ENCODE results near the gene RAB21. TPM values are rescaled to one million over a fixed set of nuclear protein-coding genes. Genes with fewer than 3 reads are reported as not detected.
A peak's percentile ranks its signal among the peaks of the same experiment; 100 is the strongest.
"Not testable (repeated sequence)": the region's sequence is repeated elsewhere in the genome, so short reads cannot be mapped to it uniquely, and the experiment has no call there.

Gene RAB21
- total RNA-seq, 1 experiment from 2014 or later, result 37.0 TPM

DNA sequence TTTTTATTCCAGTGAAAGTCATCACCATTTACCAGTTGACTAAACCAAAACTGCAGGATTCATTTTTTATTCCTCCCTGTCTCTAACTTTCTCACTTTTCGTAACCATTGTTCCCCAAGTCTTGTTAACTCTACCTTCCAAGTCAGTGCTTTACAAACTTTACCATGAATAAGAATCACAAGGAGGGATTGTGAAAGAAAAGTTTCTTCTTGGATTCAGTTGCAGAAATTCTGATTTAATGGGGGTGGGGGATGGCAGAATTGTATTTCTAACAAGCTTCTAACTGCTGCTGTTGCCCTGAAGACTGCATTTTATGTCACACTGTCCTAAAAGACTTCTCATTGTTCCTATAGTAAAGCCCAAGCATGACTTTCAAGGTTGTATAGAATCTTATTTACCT is 5.0 kb upstream of the RAB21 start:
- no peak for DNase-seq (ENCODE audit: low read depth)

DNA sequence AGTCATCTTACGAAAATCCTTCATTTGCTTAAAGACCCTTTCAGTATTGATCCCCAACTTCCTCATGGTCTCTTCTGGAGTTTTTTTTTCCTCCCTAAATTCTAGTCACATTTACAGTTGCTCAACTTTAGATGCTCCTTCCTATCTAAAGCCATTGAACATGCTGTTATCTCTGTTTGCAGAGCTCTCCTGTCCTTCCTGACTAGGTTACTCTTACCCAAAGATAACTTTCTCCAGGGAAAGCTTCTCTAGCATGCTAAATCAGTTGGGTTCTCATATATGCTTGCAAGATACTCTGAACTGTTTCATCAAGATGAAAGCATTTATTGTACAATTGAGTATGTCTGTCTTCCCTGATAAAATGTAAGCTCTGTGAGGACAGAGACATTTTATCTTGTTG is 1.8 kb upstream of the RAB21 start:
- no peak for DNase-seq (ENCODE audit: low read depth)

DNA sequence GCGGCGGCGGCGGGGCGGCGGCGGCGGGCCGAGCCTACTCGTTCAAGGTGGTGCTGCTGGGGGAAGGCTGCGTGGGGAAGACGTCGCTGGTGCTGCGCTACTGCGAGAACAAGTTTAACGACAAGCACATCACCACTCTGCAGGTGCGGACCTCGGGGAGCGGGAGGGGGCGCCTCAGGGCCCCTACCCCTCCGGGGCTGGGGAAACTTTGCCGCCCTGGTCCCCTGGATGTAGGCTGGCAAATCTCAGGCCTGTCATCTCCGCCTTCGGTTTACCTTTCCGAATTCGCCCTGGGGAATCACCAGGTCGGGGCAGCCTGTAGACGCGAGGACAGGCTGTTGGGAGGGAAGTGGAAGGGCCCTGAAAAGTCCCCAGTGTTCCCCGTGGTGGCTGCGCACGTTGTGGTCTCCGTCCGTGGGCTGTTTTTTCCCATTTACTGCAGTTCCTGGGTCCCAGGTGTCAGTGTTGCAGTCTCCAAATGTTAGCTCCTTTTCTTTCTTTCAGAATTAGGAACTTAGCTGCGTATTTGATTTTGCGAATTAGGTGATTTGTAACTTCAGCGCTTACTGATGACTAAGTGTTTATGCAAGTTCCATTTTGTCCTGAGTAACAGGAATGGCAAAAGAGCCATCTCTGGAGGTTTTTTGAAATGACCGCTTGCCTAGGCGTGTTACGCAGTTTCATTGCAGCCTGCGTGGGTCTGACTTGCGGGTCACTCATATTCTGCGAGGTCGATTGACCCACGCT is 656 bp downstream of the RAB21 start:
- DNase-seq (ENCODE audit: low read depth), result peak; percentile 59

DNA sequence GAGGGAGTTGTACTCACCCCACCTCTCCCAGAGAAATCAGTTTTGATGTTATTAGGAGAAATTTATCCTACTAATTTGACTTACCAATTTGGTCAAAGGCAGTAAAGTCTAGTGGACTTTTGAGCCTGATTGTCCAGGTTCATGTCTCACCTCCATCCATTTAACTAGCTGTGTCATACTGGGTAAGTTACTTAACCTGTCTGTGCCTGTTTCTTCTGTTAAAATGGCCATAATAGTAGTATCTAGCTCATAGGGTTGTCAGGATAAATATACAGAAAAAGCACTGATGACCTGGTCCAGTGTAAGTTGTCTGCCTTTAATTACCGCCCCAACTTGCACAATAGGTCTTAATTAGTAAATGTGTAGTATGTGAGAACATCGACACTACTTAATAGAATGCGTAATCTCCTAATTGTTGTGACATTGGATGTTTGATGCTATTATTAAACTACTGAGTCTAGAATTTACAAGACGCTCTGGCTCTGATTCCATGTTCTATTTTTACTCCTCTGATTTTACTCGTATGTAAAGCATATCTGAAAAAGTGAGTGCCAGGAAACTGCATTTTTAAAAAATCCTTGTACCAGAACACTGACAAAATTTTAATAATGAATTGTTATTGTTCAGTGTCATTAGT is 1.5 kb downstream of the RAB21 start:
- DNase-seq (ENCODE audit: low read depth), result no peak

DNA sequence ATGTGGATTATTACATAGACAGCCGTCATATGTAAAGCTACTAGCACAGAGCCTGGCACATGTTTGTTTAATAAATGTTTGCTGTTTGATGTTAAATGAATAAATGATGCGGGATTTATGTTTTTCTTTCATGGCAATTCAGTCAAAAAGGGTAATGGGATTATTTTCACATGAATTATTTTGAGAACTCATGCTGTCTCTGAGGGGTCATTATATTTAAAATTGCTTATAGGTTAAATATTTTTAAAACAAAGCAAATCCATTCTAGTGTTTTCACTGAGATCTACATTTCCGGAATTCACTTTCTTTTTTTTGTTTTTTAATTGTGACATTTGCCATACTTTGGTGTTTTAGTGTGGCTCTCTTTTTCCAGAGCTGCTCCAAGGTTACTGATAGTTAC is 5.3 kb downstream of the RAB21 start:
- no peak for DNase-seq (ENCODE audit: low read depth)

DNA sequence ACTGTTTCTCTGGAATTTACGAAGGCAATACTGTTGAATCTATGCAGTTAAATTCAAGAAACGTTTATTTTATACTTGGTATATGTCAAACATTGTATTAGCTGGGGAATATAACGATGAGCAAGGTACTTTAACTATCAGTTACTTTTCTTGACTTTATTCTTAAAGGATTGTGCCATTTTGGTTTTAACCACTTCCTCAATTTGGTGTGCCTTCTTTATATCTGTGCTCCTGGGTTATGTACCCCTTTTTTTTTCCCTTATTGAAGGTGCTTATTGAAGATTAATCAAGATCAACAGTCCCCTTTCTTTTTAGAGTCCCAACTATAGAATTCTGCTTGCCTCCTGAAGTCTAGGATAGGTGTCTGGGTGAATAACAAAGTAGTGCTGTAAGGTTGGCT is 5.8 kb downstream of the RAB21 start:
- no peak for DNase-seq (ENCODE audit: low read depth)

DNA sequence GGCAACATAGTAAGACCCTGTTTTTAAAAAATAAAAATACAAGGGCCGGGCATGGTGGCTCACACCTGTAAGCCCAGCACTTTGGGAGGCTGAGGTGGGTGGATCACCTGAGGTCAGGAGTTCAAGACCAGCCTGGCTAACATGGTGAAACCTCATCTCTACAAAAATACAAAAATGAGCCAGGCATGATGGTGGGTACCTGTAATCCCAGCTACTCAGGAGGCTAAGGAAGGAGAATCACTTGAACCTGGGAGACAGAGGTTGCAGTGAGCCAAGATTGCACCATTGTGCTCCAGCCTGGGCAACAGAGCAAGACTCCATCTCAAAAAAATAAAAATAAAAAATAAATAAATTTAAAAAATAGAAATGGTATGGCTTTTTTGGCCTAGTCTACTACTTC is 6.7 kb downstream of the RAB21 start:
- DNase-seq (ENCODE audit: low read depth), result not testable (repeated sequence)

DNA sequence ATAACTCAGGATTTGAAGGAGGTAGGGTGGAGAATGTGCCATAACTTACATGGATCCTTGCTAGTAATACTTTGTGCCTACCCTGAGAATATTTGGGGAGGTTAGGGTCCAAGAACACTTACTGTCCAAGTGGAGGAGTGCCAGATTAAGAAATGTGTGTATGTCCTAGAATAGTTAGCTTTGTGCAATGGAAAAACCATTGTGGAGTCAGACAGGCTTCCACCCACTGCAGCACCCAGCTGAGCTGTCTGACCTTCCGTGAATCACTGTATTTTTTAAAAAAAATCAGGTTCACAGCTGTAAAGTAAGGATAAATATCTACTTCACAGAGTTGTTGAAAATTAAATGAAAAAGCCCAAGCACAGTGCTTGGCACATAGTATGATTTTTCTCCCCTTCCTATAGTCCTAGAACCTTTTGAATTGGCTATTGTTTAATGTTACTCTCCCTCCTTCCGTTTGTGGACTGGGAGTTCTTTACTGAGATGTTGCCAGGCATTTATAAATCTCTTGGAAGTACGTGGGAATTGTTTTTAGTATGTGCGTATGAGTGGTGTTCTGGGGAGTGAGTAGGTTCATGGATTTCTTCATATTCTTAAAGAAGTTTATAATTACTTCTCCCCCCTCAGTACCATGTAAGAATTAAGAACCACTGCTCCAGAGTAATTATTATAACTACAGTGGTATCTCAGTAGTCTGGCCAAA is 9.2 kb downstream of the RAB21 start:
- no peak for DNase-seq (ENCODE audit: low read depth)

DNA sequence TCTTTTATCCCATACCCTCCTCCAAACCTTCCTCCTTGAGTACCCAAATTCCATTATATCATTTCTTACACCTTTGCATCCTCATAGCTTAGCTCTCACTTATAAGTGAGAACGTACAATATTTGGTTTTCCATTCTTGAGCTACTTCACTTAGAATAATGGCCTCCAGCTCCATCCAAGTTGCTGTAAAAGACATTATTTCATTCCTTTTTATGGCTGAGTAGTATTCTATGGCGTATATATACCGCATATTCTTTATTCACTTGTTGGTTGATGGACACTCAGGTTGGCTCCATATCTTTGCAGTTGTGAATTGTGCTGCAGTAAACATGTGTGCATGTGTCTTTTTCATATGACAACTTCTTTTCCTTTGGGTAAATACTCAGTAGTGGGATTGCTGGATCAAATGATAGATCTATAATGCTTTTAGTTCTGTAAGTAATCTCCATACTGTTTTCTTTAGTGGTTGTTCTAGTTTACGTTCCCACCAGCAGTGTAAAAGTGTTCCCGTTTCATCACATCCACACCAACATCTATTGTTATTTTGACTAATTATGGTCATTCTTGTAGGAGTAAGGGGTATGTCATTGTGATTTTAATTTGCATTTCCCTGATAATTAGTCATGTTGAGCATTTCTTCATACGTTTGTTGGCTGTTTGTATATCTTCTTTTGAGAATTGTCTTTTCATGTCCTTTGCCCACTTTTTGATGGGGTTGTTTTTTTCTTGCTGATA is 10.1 kb downstream of the RAB21 start:
- no peak for DNase-seq (ENCODE audit: low read depth)

DNA sequence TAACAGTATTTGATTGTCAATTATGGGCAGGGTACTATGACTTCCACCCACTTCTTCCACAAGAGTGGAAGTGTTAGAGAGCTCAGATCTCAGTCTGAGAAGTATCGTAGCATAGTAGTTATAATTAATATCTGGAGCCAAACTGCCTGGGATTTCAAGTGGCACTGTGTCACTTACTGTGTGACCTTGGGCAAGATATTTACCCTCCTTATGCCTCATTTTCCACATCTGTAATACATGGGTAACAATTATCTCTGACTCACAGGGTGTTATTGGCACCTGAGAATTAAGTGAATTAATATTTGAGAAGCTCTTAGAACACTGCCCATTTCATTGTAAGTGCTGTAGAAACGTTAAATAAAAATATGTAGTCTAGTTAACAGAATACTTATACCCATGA is 11.5 kb downstream of the RAB21 start:
- DNase-seq (ENCODE audit: low read depth), result no peak

DNA sequence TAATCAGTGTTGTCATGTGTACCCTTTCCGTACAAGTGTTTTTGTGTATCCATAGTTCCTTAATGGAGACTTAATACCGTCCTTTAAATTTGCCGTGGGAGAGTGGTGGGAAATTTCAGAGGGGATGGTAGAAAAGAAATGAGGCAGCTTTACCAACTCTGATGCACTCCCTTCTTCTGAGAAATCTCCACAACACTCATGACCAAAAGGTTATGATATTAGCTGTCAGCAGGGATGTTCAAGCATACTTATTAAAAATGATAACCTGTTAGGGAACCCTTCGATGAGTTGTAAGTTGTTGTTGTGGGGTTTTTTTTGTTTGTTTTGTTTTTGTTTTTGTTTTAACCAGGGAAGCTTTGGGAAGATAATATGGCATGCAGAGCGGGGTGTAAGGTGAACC is 12.5 kb downstream of the RAB21 start:
- DNase-seq (ENCODE audit: low read depth), result no peak

DNA sequence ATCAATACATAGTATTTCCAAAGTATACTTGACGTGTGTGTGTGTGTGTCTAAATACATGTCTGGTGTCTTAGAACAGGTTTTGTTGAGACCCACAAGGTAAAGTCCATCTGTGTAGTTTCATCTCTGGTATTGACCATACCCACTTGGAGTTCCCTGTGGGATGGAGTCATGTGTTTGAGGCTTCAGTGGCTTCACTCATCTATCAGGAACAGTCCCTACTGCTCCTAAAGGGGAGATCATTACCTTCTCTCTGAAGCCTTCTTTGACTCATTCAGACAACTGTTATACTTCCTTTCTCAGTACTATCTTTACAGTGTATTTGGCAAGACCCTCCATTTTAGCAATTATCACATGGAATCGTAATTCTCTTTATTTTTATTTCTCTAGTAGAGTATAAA is 14.2 kb downstream of the RAB21 start:
- no peak for DNase-seq (ENCODE audit: low read depth)

DNA sequence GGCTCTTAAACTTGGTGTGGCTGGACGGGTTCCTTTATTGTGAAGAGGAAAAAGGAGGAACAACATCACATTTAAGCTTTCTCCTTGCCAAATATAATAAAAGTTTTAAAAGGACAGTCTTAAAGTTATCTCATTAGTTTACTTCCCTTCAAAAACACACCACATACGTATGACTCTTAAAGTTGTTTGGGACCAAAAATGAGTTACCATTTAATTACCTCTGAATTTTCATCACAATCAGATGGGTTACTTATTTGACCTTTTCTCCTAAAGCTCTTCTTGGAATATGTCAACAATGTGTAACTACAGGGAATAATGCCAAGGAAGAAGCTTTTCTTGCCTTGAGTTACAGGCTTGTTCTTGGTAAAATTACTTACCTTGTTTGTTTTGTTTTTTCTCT is 16.4 kb downstream of the RAB21 start:
- DNase-seq (ENCODE audit: low read depth), result no peak

DNA sequence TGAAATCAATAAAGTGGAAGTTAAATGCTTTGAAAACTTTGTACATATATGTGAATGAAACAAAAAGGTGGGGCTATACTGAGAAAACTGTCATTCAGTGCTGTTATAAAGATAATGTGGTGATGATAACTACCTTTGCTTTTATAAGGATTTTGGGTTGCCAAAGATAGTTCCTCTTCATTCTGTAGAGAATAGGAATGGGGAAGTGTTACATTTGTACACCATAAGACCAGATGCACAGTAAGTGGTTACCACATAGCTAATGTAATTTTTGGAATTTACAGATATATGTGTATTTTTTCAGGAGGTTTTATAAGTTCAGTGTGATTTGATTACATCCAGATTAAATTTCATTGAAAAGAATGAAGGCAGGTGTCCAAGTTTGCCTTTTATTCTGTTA is 18.1 kb downstream of the RAB21 start:
- DNase-seq (ENCODE audit: low read depth), result no peak

DNA sequence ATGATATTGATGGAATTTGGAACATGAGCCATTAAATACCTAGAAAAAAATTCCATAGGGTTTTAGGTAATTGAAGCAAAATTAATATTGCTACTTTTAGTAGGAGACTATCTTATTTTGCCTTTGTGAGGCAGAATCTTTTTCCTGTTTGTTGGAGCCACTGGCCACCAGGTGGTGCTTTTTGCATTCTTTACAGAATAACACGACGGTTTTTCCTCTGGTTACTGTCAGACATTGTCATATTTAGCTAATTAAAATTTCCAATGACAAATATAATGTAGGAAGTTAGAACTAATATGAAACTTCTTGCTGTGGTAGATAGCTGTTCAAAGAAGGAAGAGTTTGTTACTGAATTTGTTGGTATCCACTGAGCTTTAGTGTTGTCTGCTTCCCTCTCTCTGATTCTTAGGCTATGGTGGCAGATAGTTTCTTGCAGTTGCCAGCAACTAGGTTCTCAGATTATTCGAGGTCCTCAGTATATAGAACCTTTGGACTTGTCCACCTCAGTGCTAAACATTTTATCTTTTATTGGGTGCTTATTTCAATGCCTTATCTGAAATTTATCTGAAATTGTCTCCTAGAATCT is 25.7 kb downstream of the RAB21 start:
- DNase-seq (ENCODE audit: low read depth), result peak; percentile 42

DNA sequence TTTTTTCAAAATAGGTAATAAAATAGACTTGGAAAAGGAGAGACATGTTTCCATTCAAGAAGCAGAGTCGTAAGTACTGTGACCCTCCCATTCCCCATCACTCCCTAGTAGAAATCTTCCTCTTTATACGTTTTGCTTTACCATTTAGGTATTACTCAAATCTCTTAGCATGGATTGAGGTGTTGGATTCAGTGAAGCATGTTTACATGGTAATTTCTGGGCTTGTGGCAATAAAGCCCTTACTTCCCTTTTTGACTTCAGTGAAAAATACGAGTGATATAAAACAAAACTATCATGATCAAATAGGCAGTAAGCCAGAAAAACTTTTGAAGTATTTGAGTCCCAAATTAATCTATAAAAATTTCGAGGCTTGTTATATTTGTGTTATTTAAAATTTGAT is 27.4 kb downstream of the RAB21 start:
- no peak for DNase-seq (ENCODE audit: low read depth)

DNA sequence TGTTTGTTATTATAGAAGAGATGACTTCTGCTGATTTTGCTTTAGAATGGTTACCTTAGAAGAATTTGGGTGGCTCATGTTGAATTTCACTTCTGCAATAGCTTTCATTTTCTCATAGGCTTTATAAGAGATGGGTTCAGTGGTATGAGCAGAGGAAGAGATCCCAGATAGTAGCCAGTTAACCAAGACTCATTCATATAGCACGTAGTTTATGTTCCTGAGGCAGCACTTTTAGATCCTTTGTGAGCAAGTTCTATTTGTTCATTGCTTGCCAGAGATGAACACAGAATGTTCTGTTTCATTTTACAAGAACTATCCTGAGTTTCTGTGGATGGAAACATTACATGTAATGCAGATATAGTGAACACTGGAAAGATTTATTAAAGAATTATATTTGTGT is 32.2 kb downstream of the RAB21 start:
- no peak for DNase-seq (ENCODE audit: low read depth)

DNA sequence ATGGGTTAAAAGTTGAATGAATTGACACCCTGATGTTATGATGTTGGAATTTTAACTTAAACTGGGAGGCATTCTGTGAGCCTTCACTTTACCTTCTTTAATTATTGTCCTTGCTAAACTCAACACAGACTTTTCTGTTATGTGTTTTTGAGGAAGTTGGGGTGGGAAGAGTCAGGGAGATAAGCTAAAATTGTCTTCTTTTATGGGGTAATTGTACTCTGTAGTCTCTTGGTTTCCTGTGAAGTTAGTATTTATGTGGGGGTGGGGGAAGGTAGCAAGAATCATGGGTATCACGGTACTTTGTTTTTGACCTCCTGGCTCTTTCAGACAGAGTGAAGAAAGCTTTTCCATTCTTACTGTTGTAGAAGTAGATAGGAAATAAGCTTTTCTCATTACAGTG is 32.9 kb downstream of the RAB21 start:
- DNase-seq (ENCODE audit: low read depth), result no peak

DNA sequence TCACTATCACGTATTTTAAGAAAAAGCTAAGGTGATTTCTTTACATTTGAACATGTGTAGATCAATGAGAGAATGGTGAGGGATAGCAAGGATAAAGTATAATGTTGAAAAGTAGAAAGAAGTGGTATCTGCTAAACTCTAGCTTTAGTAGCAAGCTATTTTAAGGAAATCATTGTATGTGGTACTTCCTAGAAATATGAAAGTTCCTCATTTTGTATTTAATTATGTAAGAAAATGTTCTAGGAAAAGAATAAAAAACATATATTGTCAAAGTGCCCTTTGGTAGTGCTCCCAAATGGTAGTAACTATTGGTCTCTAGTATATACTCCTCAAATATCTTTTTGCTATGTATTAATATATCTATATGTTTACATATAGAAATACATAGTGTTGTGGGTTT is 35.7 kb downstream of the RAB21 start:
- DNase-seq (ENCODE audit: low read depth), result no peak

DNA sequence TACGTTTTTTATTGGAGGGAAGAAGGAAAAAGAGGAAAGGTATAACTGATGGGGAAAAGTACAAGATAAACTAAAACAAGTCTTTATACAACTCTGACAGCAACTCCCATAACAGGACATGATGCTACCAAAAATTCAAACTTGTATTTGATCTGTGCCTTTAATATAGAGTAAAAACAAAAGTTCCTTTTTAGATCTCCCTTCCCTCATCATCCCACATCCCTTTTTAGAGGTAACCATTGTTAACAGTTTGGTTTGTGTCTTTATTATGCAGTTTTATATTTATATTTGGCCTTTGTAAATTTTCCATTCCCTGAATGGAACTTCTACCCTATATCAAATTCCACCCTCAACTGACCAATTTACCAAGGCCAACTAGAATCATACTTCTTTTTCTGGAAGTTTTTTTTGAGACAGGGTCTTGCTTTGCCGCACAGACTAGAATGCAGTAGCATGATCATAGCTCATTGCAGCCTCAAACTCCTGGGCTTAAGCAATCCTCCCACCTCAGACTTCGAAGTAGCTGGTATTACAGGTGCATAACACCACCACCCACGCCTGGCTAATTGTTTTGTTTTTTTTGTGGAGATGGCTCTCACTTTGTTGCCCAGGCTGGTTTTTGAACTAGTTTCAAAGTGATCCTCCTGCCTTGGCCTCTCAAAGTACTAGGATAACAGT is 36.9 kb downstream of the RAB21 start:
- DNase-seq (ENCODE audit: low read depth), result no peak

DNA sequence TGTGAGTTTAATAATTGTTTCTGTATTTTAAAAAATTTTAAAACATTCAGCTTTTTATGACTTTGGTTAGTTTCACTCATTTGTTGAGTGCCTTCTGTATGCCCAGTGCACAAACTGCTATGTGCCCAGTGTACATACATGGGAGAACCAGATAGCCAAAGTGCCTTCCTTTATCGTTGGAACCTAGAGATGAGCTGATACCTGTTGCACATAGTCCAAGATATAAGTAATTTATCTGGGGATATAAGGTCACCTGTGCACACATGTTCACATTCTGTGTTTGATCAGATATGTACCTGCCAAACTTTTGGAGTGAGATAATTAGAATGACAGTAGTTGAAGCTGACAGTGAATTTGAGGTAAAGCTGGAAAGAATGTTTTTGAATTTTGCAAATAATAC is 37.9 kb downstream of the RAB21 start:
- DNase-seq (ENCODE audit: low read depth), result no peak

All from LHCN-M2 (cell line).